NCI-H1436 treated with DMSO at 0.1 percent for 48 hours (cell line): ENCODE results near the gene PTPN11.
"Not testable (repeated sequence)": the region's sequence is repeated elsewhere in the genome, so short reads cannot be mapped to it uniquely, and the experiment has no call there.

ENCODE experiments used
- DNase-seq: peaks from one replicate; lab custom pipeline; 2025; lab: John Stamatoyannopoulos, UW

The PTPN11 gene

DNA sequence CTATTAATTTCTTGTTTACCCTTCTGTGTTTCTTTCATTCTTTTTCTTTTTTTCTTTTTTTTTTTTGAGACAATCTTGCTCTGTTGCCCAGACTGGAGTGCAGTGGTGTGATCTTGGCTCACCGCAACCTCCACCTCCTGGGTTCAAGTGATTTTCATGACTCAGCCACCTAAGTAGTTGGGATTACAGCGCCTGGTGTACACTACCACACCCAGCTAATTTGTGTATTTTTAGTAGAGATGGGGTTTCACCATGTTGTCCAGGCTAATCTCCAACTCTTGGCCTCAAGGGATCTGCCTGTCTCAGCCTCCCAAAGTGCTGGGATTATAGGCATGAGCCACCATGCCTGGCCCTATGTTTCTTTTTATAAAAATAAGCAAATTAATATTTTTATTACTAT lies 29.4 kb downstream of the PTPN11 start:
- DNase-seq, result not testable (repeated sequence)

DNA sequence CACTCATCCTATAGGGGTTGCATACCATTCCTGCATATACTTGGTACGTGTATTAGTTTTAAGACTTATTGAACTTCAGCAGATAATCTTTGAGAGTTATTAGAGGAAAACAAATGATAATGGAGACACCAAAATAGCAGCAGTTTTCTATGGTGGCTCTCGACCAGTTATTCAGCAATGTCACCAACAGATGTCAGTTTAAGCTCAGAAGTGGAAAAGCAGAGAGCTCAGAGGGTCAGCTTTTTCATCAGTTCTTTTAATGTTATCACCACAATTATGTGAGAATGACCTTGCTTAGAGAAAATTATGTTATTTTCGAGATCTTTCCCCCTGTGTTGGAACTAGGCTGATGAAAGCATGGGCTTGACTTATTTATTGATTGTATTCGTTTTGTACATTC lies 32.0 kb downstream of the PTPN11 start:
- no peak for DNase-seq

DNA sequence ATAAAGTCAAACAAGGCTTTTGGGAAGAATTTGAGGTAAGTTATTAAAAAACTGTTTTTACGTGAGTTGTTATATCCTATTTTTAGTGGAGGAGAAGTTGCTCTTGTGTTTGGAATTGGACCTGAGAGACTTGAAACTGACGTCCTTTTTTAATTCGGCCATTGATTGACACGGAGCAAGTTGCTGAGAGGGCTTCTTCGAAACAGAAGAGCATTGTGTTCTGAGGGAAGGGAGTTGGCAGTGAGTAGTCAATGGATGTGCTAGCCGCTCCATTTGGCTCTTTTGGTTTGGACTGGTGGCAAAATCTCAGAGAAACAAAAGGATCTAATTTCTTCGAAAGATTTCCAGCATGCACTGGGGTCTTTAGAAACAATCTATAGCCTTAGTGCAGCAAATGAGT lies 37.3 kb downstream of the PTPN11 start:
- no peak for DNase-seq

DNA sequence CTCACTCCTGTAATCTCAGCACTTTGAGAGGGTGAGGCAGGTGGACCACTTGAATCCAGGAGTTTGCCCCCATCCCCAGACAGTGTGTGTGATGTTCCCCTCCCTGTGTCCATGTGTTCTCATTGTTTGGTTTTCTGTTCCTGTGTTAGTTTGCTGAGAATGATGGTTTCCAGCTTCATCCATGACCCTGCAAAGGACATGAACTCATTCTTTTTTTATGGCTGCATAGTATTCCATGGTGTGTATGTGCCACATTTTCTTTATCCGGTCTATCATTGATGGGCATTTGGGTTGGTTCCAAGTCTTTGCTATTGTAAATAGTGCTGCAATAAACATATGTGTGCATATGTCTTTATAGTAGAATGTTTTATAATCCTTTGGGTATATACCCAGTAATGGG lies 38.4 kb downstream of the PTPN11 start:
- not testable (repeated sequence) for DNase-seq

DNA sequence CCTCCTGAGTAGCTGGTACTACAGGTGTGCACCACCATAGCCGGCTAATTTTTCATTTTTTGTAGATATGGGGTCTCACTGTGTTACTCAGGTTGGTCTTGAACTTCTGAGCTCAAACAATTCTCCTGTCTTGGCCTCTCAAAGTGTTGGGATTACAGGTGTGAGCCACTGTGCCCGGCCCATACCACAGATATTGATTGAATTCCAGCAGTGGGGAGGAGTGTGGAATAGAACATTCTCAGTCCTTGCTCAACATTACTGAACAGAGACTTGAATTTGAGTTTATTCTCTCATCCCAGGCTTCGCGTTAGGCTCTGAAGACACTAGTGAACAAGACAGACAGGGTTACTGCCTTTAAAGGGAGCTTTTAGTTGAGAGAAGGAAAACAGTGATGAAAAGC lies 39.6 kb downstream of the PTPN11 start:
- no peak for DNase-seq

- DNase-seq, result no peak
Measured at GRCh38 chr12:112458751-112459150, 40.0 kb downstream of the PTPN11 start.

DNA sequence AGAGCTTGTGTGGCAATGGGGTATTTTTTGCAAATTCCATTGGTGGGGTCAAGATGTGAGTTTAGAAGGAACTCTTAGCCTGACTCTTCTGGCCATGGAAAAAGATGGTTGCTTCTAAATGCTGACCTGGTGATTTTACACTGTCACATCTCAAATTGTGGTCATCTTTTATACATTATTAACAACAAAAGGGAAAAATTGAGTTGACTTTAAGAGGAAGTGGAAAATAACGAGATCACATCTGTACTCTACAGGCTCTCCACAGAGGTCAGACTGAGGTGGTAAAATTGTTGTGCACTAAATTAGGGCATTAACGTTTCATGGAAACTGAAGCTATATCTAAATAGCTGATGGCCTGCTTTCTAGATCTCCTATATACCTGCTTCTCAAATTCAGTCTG lies 44.7 kb downstream of the PTPN11 start:
- DNase-seq, result no peak

GRCh38 chr12:112464605-112465004 lies 45.9 kb downstream of the PTPN11 start:
- no peak for DNase-seq

- DNase-seq, result peak; percentile 0
Measured at GRCh38 chr12:112466011-112466422, 47.3 kb downstream of the PTPN11 start.

GRCh38 chr12:112466835-112467234 lies 48.1 kb downstream of the PTPN11 start:
- no peak for DNase-seq

DNA sequence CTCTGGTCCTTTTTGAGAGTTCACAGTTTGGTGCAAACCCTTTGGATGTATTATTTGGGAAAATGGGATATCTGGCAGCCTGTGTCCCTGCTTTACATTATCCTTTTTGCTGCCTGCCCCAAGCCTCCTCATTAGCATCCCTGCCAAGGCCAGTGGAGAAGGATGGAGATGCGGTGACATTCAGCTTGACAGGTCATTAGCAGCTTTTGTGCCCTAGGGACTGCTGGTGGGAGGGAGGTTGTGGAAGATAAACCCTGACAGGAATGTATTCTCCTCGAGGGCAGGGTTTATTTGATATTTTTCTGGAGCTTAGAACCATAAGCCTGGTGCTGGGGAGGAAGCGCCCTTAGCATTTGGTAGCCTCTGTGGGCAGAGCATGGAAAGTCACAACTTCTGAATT lies 49.3 kb downstream of the PTPN11 start:
- DNase-seq, result no peak

DNA sequence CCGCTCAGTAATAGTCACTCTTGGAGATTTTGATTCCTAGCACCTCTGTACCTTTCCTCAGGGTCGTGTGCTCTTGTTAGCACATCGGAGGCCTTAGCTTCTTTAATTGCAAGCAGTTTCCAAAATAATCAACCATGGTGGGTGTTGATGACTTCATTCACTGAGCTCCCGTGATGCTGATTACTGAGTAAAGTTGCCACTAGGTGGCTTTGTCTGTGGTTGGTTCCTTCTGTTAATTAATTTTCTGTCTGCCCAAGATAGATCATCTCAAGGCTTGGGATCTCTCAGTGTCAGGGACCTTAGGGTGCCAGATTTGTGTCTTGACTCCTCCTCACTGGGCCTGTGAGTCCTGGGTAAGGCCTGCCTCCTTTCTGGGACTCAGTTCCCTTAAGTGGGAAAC lies 54.3 kb downstream of the PTPN11 start:
- DNase-seq, result no peak

GRCh38 chr12:112479413-112479812 lies 60.7 kb downstream of the PTPN11 start:
- DNase-seq, result no peak

GRCh38 chr12:112480931-112481330 lies 62.2 kb downstream of the PTPN11 start:
- DNase-seq, result no peak

GRCh38 chr12:112482733-112483132 lies 64.0 kb downstream of the PTPN11 start:
- DNase-seq, result no peak

DNA sequence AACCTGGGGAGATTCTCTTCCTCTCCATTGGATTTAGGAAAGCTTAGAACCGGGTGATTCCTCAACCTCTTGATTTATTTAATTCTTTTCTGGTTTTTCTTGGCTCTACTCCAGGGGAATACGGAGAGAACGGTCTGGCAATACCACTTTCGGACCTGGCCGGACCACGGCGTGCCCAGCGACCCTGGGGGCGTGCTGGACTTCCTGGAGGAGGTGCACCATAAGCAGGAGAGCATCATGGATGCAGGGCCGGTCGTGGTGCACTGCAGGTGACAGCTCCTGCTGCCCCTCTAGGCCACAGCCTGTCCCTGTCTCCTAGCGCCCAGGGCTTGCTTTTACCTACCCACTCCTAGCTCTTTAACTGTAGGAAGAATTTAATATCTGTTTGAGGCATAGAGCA lies 67.6 kb downstream of the PTPN11 start:
- DNase-seq, result no peak

GRCh38 chr12:112488257-112488876 lies 69.6 kb downstream of the PTPN11 start:
- no peak for DNase-seq

- DNase-seq, result no peak
Measured at GRCh38 chr12:112489456-112489855, 70.7 kb downstream of the PTPN11 start.

DNA sequence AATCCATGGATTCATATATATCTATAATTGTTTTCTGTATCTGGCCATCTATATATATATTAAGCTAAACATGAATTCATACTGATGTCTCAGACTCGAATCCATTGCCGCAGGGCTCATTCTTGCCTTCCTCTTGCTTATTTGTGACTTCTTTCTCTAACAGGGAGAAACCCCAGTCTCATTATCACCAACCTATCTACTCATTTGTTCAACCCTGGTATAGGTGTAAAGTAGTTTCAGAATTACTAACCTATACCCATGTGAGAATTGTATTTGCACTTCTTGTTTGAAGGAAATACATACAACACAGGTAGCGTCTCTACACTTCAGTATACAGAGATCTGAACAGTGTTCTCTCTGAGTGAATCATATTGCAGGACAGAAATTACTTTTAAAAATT lies 77.7 kb downstream of the PTPN11 start:
- DNase-seq, result no peak

GRCh38 chr12:112498580-112498979 lies 79.8 kb downstream of the PTPN11 start:
- no peak for DNase-seq

GRCh38 chr12:112503512-112503911 lies 84.8 kb downstream of the PTPN11 start:
- DNase-seq, result no peak

DNA sequence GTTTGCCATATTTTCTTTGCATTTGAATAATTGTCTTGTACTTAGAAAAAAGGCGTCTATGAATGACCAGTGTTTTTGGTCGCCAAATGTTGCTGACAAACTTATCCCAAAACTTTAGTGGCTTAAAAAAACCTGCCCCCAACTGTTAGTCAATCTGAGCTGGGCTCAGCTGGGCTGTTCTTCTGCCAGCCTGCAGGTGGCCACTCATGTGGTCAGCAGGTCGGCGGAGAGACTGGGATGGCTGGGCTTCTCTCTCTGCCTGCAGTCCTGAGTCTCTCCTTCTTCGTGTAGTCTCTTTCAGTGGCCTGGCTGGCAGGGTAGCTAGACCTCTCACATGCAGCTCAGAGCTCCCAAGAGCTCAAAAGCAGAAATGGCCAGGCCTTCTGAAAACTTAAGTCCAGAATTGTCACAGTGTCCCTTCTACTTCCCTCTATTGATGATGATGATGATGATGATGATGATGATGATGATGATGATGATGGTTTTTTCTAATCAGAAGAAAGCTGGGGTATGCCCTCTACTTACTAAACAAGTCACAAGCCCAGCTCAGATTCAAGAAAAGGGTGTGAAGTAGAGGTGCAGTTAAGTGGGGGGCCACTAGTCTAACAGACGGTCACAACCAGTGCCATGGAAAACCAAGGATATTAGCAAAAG lies 87.9 kb downstream of the PTPN11 start:
- no peak for DNase-seq

DNA sequence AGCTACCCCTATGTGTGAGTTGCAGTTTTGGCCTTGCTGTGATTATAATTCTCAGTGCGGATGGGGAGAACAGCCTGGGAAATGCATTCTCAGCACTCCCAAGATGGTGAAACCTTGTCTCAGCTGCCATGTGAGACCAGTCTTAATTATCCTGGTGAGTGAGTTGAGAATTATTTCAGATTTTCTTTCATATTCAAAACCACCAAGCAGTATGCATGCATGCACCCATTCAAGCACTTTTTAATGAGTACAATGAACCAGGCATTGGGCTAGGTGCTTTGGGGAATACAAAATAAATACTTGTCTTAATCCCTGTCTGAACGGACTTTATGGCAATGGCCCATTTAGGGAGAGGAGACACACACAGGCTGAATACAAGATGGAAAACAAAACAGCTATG lies 94.7 kb downstream of the PTPN11 start:
- DNase-seq, result no peak

GRCh38 chr12:112514456-112514855 lies 95.7 kb downstream of the PTPN11 start:
- no peak for DNase-seq
